Endothelial cell (in vitro differentiated cells): Measurements from ENCODE around the gene OVCH1. TPM values are rescaled to one million over a fixed set of nuclear protein-coding genes. Genes with fewer than 3 reads are reported as not detected.

Experiments used
- DNase-seq: peaks from one replicate; pipeline ENCODE4 v3.0.0; 2021; ENCODE audit warnings: low spot score
- H3K27ac Mint-ChIP-seq: one replicate; pipeline ENCODE4 v1.8.0; 2021; ENCODE audit warnings: mixed read lengths, inconsistent platforms; ENCODE audit not compliant: unreplicated experiment
- H3K27me3 Mint-ChIP-seq: one replicate; pipeline ENCODE4 v1.8.0; 2021; ENCODE audit warnings: mild to moderate bottlenecking, moderate library complexity, mixed read lengths, inconsistent platforms; ENCODE audit not compliant: unreplicated experiment
- H3K36me3 Mint-ChIP-seq: one replicate; pipeline ENCODE4 v1.8.0; 2021; ENCODE audit warnings: mild to moderate bottlenecking, low read depth, mixed read lengths, inconsistent platforms; ENCODE audit not compliant: unreplicated experiment
- H3K4me1 Mint-ChIP-seq: one replicate; pipeline ENCODE4 v1.8.0; 2021; ENCODE audit warnings: mild to moderate bottlenecking, mixed read lengths, inconsistent platforms; ENCODE audit not compliant: unreplicated experiment
- H3K4me3 Mint-ChIP-seq: one replicate; pipeline ENCODE4 v1.8.0; 2021; ENCODE audit warnings: mild to moderate bottlenecking, mixed read lengths, inconsistent platforms; ENCODE audit not compliant: unreplicated experiment
- H3K9me3 Mint-ChIP-seq: one replicate; pipeline ENCODE4 v1.8.0; 2021; ENCODE audit warnings: mixed read lengths, inconsistent platforms; ENCODE audit not compliant: unreplicated experiment
- total RNA-seq: library from RNA; stranded (reverse); fragmentation: NEBNext Ultra II Directional; extraction: Animal tissue kit (Norgen Biotek cat#: 25700); gene quantifications from one replicate; pipeline ENCODE4 v1.2.1, GENCODE V29; 2021; ENCODE audit not compliant: unreplicated experiment
- TF ChIP-seq, protein P1 (sequence below): fragments of 200-600 bp; sonication (generic); IDR thresholded peaks from one replicate; pipeline ENCODE4 v1.5.0; 2021; ENCODE audit warnings: antibody characterized with exemption; ENCODE audit not compliant: unreplicated experiment

Gene OVCH1
- total RNA-seq, 1 donor from 2014 or later, result not detected

- DNase-seq, result no peak
- Mint-ChIP-seq H3K27me3 (peaks cover 2% of the 10 kb centered on the region), H3K36me3 (no peaks in the 10 kb centered on the region), H3K27ac (no peak overlapping the region), H3K4me1 (peaks cover 3% of the 10 kb centered on the region), H3K9me3 (no peaks in the 10 kb centered on the region), H3K4me3 (no peak overlapping the region)
- TF ChIP-seq, protein P1, sequence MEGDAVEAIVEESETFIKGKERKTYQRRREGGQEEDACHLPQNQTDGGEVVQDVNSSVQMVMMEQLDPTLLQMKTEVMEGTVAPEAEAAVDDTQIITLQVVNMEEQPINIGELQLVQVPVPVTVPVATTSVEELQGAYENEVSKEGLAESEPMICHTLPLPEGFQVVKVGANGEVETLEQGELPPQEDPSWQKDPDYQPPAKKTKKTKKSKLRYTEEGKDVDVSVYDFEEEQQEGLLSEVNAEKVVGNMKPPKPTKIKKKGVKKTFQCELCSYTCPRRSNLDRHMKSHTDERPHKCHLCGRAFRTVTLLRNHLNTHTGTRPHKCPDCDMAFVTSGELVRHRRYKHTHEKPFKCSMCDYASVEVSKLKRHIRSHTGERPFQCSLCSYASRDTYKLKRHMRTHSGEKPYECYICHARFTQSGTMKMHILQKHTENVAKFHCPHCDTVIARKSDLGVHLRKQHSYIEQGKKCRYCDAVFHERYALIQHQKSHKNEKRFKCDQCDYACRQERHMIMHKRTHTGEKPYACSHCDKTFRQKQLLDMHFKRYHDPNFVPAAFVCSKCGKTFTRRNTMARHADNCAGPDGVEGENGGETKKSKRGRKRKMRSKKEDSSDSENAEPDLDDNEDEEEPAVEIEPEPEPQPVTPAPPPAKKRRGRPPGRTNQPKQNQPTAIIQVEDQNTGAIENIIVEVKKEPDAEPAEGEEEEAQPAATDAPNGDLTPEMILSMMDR, result no peak
Observed at GRCh38 chr12:29463198-29463597, 34.3 kb downstream of the OVCH1 start.

- H3K36me3 Mint-ChIP-seq, result no peaks in the 10 kb centered on the region
- TF ChIP-seq, protein P1, result no peak
- H3K27me3 Mint-ChIP-seq, result no peaks in the 10 kb centered on the region
- DNase-seq, result no peak
- no peak overlapping the region for H3K4me3 Mint-ChIP-seq
- peaks cover under 1% of the 10 kb centered on the region for H3K4me1 Mint-ChIP-seq
- no peak overlapping the region for H3K27ac Mint-ChIP-seq
- no peaks in the 10 kb centered on the region for H3K9me3 Mint-ChIP-seq
Observed at GRCh38 chr12:29460082-29460481, 37.4 kb downstream of the OVCH1 start.

DNA sequence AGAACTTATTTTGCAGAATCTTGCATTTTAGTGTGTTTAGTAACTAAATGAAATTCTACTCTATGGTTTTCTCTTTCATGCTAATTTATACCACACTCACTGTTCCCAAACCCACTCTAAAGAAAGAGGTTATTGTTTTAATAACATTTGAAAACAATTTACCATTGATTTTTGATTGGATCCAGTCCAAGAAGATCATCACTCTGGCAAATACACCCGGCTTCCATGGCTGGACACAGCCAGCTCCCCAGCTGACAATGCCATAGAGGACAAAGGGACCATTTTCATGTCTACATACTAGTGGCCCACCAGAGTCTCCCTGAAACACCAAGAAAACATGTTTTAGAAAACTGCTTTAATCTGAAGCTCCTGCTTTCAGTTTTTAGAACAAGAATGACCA lies 42.4 kb downstream of the OVCH1 start:
- Mint-ChIP-seq H3K36me3 (no peaks in the 10 kb centered on the region), H3K27me3 (no peaks in the 10 kb centered on the region), H3K4me3 (no peak overlapping the region), H3K27ac (no peak overlapping the region), H3K4me1 (no peaks in the 10 kb centered on the region), H3K9me3 (no peaks in the 10 kb centered on the region)
- no peak for DNase-seq
- TF ChIP-seq, protein P1, result no peak

GRCh38 chr12:29451888-29452287 lies 45.6 kb downstream of the OVCH1 start:
- Mint-ChIP-seq H3K27ac (no peak overlapping the region), H3K4me1 (no peaks in the 10 kb centered on the region), H3K9me3 (no peaks in the 10 kb centered on the region), H3K36me3 (no peaks in the 10 kb centered on the region), H3K4me3 (no peak overlapping the region), H3K27me3 (no peaks in the 10 kb centered on the region)
- no peak for DNase-seq
- TF ChIP-seq, protein P1, result no peak

GRCh38 chr12:29448157-29448556 lies 49.3 kb downstream of the OVCH1 start:
- TF ChIP-seq, protein P1, result no peak
- H3K27ac Mint-ChIP-seq, result no peak overlapping the region
- H3K4me3 Mint-ChIP-seq, result no peak overlapping the region
- no peak for DNase-seq
- no peaks in the 10 kb centered on the region for H3K27me3 Mint-ChIP-seq
- no peaks in the 10 kb centered on the region for H3K36me3 Mint-ChIP-seq
- H3K9me3 Mint-ChIP-seq, result no peaks in the 10 kb centered on the region
- H3K4me1 Mint-ChIP-seq, result no peaks in the 10 kb centered on the region
